K562 (cell line): Measurements from ENCODE around the gene WASF2. TPM values are rescaled to one million over a fixed set of nuclear protein-coding genes. Genes with fewer than 3 reads are reported as not detected.

ENCODE experiments used
- ARID4B ChIP-seq: sonication (generic); formaldehyde crosslinking; IDR thresholded peaks from 2 replicates; pipeline ENCODE4 v1.8.0; 2022; ENCODE audit warnings: mild to moderate bottlenecking, missing genetic modification reagents
- CHD1 ChIP-seq: fragments of 200-600 bp; sonication (generic); IDR thresholded peaks from one replicate; pipeline ENCODE4 v1.6.1; 2012; ENCODE audit warnings: mild to moderate bottlenecking, moderate library complexity, low read length, inconsistent platforms
- E2F3 ChIP-seq: fragments of 250-450 bp; sonication (Bioruptor Pico); IDR thresholded peaks from 2 replicates; pipeline ENCODE4 v1.4.0; 2020; ENCODE audit warnings: mild to moderate bottlenecking
- ESRRB ChIP-seq: fragments of 250-450 bp; sonication (Bioruptor Pico); IDR thresholded peaks from 2 replicates; pipeline ENCODE4 v1.5.0; 2020; ENCODE audit warnings: mild to moderate bottlenecking, moderate library complexity, borderline replicate concordance
- ETS2 ChIP-seq: IDR thresholded peaks from 2 replicates; pipeline ENCODE4 v1.6.1; 2016; ENCODE audit warnings: borderline replicate concordance, missing genetic modification characterization, mild to moderate bottlenecking, moderate library complexity, missing compliant biosample characterization; ENCODE audit not compliant: poor library complexity, severe bottlenecking
- FOXA1 ChIP-seq: fragments of 450-650 bp; IDR thresholded peaks from 2 replicates; pipeline ENCODE4 v1.6.1; 2016; ENCODE audit warnings: mild to moderate bottlenecking, borderline replicate concordance
- HIVEP1 ChIP-seq: fragments of 250-450 bp; sonication (Bioruptor Pico); IDR thresholded peaks from 2 replicates; pipeline ENCODE4 v1.4.0; 2020; ENCODE audit warnings: mild to moderate bottlenecking
- HMG20A ChIP-seq: fragments of 450-650 bp; formaldehyde crosslinking; conservative IDR thresholded peaks from 2 replicates; pipeline ENCODE4 v1.4.0; 2020; ENCODE audit warnings: mild to moderate bottlenecking, mixed read lengths
- NELFE ChIP-seq: IDR thresholded peaks from 2 replicates; pipeline ENCODE4 v1.6.1; 2011; ENCODE audit warnings: mild to moderate bottlenecking; ENCODE audit not compliant: insufficient read depth, insufficient read length
- NFIX ChIP-seq: fragments of 250-450 bp; sonication (Bioruptor Pico); IDR thresholded peaks from 2 replicates; pipeline ENCODE4 v1.4.0; 2020; ENCODE audit warnings: low read depth, mild to moderate bottlenecking, moderate library complexity
- SMAD4 ChIP-seq: fragments of 250-450 bp; sonication (Bioruptor Pico); conservative IDR thresholded peaks from 2 replicates; pipeline ENCODE4 v1.8.0; 2021; ENCODE audit warnings: inconsistent platforms, mild to moderate bottlenecking, moderate library complexity
- SMARCA5 ChIP-seq: fragments of 450-650 bp; IDR thresholded peaks from 2 replicates; pipeline ENCODE4 v1.6.1; 2016
- TCFL5 ChIP-seq: fragments of 250-450 bp; sonication (Bioruptor Pico); conservative IDR thresholded peaks from 2 replicates; pipeline ENCODE4 v1.6.1; 2021; ENCODE audit warnings: mild to moderate bottlenecking, moderate library complexity, matching md5 sums
- TFE3 ChIP-seq: fragments of 450-650 bp; formaldehyde crosslinking; IDR thresholded peaks from 2 replicates; pipeline ENCODE4 v1.4.0; 2020; ENCODE audit warnings: mild to moderate bottlenecking, mixed read lengths
- ZNF445 ChIP-seq: fragments of 250-450 bp; sonication (Bioruptor Pico); IDR thresholded peaks from 2 replicates; pipeline ENCODE4 v1.4.0; 2020; ENCODE audit warnings: low read depth, mild to moderate bottlenecking, moderate library complexity
- polyA plus RNA-seq, 8 experiments: library from polyadenylated mRNA; depleted of rRNA in 4 of 8; stranded (reverse) in 5 of 8; unstranded in 3 of 8; fragments of >200 nt; fragmentation: Nextera tagmentation in 2 of 8; fragmentation: Illumina TruSeq in 1 of 8; extraction: Ambion mirVana in 2 of 8; extraction: Trizol in 1 of 8; gene quantifications; 2 replicates each; pipeline versions ENCODE4 v1.2.1 to v1.2.3, GENCODE V29; 2011 to 2014; ENCODE audit warnings: inconsistent platforms in 1 of 8, missing spikeins in 1 of 8
- total RNA-seq, 7 experiments: library from RNA; depleted of rRNA in 6 of 7; stranded (reverse); fragments of >200 nt in 6 of 7; fragmentation: Illumina TruSeq in 2 of 7; extraction: Trizol in 2 of 7; gene quantifications; 2 replicates each; pipeline versions ENCODE4 v1.2.1 to v1.2.3, GENCODE V29; 2011 to 2021; ENCODE audit warnings: low replicate concordance in 1 of 7
- TF ChIP-seq, protein P1 (sequence below): IDR thresholded peaks from 3 replicates; pipeline ENCODE4 v1.6.1; 2011; ENCODE audit warnings: borderline replicate concordance, mild to moderate bottlenecking, moderate library complexity; ENCODE audit not compliant: insufficient read length; ENCODE audit errors: extremely low read depth
- TF ChIP-seq, protein P2 (sequence below): sonication (generic); formaldehyde crosslinking; IDR thresholded peaks from 2 replicates; pipeline ENCODE4 v1.5.0; 2020; ENCODE audit warnings: missing genetic modification reagents

The WASF2 gene
- total and polyA plus RNA-seq, 9 of the 15 experiments (the other 6 are each of a cell fraction or from before 2014, with no cell fraction given) = 8.2 to 163 (median 31.2) TPM

DNA sequence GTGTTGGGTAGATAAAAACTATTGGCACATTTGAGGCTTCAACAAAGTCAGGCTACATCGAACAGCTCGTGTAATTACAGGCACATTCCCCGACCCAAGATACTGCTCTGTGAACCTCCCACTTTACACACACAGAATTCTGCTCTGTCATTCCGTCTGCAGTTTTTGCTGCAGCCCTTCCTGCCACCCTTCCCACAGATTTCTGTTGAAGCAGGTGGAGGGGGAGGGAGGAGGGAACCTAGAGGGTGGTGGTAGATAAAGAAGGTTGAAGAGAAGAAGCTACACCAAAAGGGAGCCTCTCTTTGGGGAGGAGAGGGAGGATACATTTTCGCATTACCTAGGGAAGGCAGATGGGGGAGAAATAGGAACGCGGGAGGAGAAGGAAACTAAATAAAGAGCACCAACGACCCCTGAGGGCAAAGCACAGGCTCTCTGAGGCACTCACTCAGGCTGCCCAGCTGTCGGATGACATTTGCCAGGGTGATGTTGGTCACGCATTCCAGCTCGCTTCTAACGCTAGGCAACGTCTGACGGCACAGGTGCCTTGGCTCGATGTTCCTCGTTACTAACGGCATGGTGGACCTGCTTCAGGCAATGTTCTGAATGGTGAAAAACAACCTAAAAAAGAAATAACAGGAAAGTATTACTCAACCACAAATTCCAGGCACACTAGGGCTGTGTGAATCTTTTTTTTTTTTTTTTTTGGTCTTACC lies 61.5 kb downstream of the WASF2 start (continued):
- no peak for TF ChIP-seq HMG20A (CRISPR knock-in tag)
- TF ChIP-seq NFIX (CRISPR knock-in tag) = no peak
- TF ChIP-seq ZNF445 (CRISPR knock-in tag) = no peak
- TF ChIP-seq NELFE = no peak
- no peak for TF ChIP-seq ARID4B
- peak; percentile 63 for TF ChIP-seq CHD1
- no peak for TF ChIP-seq HIVEP1 (CRISPR knock-in tag)
- TF ChIP-seq SMAD4 (CRISPR knock-in tag) = peak; percentile 69
- no peak for TF ChIP-seq ETS2
- TF ChIP-seq E2F3 (CRISPR knock-in tag) = no peak
- TF ChIP-seq TFE3 (CRISPR knock-in tag) = no peak
- TF ChIP-seq, protein P1, sequence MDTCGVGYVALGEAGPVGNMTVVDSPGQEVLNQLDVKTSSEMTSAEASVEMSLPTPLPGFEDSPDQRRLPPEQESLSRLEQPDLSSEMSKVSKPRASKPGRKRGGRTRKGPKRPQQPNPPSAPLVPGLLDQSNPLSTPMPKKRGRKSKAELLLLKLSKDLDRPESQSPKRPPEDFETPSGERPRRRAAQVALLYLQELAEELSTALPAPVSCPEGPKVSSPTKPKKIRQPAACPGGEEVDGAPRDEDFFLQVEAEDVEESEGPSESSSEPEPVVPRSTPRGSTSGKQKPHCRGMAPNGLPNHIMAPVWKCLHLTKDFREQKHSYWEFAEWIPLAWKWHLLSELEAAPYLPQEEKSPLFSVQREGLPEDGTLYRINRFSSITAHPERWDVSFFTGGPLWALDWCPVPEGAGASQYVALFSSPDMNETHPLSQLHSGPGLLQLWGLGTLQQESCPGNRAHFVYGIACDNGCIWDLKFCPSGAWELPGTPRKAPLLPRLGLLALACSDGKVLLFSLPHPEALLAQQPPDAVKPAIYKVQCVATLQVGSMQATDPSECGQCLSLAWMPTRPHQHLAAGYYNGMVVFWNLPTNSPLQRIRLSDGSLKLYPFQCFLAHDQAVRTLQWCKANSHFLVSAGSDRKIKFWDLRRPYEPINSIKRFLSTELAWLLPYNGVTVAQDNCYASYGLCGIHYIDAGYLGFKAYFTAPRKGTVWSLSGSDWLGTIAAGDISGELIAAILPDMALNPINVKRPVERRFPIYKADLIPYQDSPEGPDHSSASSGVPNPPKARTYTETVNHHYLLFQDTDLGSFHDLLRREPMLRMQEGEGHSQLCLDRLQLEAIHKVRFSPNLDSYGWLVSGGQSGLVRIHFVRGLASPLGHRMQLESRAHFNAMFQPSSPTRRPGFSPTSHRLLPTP = no peak
- TF ChIP-seq TCFL5 (CRISPR knock-in tag) = no peak
- TF ChIP-seq ESRRB (CRISPR knock-in tag) = no peak
- no peak for TF ChIP-seq FOXA1
- TF ChIP-seq, protein P2, sequence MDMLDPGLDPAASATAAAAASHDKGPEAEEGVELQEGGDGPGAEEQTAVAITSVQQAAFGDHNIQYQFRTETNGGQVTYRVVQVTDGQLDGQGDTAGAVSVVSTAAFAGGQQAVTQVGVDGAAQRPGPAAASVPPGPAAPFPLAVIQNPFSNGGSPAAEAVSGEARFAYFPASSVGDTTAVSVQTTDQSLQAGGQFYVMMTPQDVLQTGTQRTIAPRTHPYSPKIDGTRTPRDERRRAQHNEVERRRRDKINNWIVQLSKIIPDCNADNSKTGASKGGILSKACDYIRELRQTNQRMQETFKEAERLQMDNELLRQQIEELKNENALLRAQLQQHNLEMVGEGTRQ = no peak
- peak; percentile 70 for TF ChIP-seq SMARCA5
